Heart left ventricle (tissue), 13 donors: ENCODE data around the gene ATM.

Source experiments
- CTCF ChIP-seq, 12 donors: fragments of 200-600 bp; sonication (generic) in 4 of 12; IDR thresholded peaks; one replicate each; pipeline versions ENCODE4 v1.5.0 to v1.8.0; 2018 to 2022; ENCODE audit warnings: antibody characterized with exemption in 12 of 12, mild to moderate bottlenecking in 5 of 12
- POLR2A ChIP-seq, 2 donors: fragments of 450-650 bp; IDR thresholded peaks; one replicate each; pipeline ENCODE4 v1.6.1; 2017; ENCODE audit warnings: antibody characterized with exemption in 2 of 2, mild to moderate bottlenecking in 2 of 2, moderate library complexity in 2 of 2
- donor health status: ischemic (EF 13 %, LVEDD 7.1; RV severe dilation, severe dysfunction).
- donor health status: DM: no; HTN: yes; CAD: no.
- donor health status: DM: no; HTN: no; CAD: no.
- donor health status: ischemic (EF 25% LVEDD 6.9; RV normal size, moderate dysfunction).
- donor health status: ischemic (EF 25% LVEDD 5.7; RV mildly dilated, moderate dysfunction).
- donor health status: ischemic (EF 35%, LVEDD 5.7; RV mildly dilated, moderate dysfunction).
- donor health status: nonischemic (EF 11% LVEDD 7.7; RV severe dilation, severe dysfunction).
- donor health status: DM: yes; HTN: yes; CAD: no.
- donor health status: PGD.
- donor health status: ischemic (EF 29% LVEDD 5.4; RV normal size, mild dysfunction).
- donor health status: nonischemic (EF 23%, LVEDD 6.1; RV moderate dilation, normal function).

GRCh38 chr11:108414958-108415357 lies 192.1 kb downstream of the ATM start:
- TF ChIP-seq CTCF (IDR thresholded peaks at IDR 0.05) (no peak), POLR2A (IDR thresholded peaks at IDR 0.05) (no peak)
